Measurements from ENCODE around the gene ROPN1L. TPM values are rescaled to one million over a fixed set of nuclear protein-coding genes. Genes with fewer than 3 reads are reported as not detected.
"Not testable (repeated sequence)": the region's sequence is repeated elsewhere in the genome, so short reads cannot be mapped to it uniquely, and the experiment has no call there.

Gene ROPN1L
- total and polyA plus RNA-seq, 2 of the 4 experiments (the other 2 are of a cell fraction), result 0.34 to 0.36 TPM

GRCh38 chr5:10441083-10441991, at the start of gene ROPN1L (continued):
- TF ChIP-seq ELK1 (IDR thresholded peaks at IDR 0.05; ENCODE audit: borderline replicate concordance, low read depth, low read length), result no peak
- no peak for TF ChIP-seq CTCF (conservative IDR thresholded peaks at IDR 0.05; ENCODE audit: low read depth, low read length)

- peak; percentile 28 for DNase-seq
- H3K9me3 ChIP-seq (ENCODE audit: control insufficient read depth, insufficient read depth, low read length); H4K8ac ChIP-seq (ENCODE audit: low read depth in 2 of 2, low read length in 2 of 2); H2BK15ac ChIP-seq (ENCODE audit: low read depth, low read length); H3K23ac ChIP-seq (ENCODE audit: low read depth, low read length); H3K14ac ChIP-seq (replicated peaks; ENCODE audit: low read depth, low read length); H3K9ac ChIP-seq (ENCODE audit: low read depth, low read length); intact Hi-C loops (cut with micrococcal nuclease); H2BK5ac ChIP-seq (ENCODE audit: low read depth, low read length, poor library complexity, severe bottlenecking); in situ Hi-C loops (cut with MboI; ENCODE audit: low sequenced_read_pairs); H3K9me1 ChIP-seq (ENCODE audit: insufficient read depth, low read length); ATAC-seq (ENCODE audit: low read depth); H2AFZ ChIP-seq (replicated peaks; ENCODE audit: low read length, poor library complexity); H3K56ac ChIP-seq (ENCODE audit: extremely low read depth, insufficient read depth, low read length); H2AK9ac ChIP-seq (replicated peaks; ENCODE audit: low read depth, low read length, poor library complexity); H3K4ac ChIP-seq (ENCODE audit: low read depth, low read length); H3K4me1 ChIP-seq (ENCODE audit: control insufficient read depth, insufficient read depth, low read length); H4K5ac ChIP-seq (ENCODE audit: low read depth, low read length); CTCF ChIA-PET; H3K18ac ChIP-seq (ENCODE audit: low read depth, low read length); dilution Hi-C loops (cut with HindIII; ENCODE audit: low sequenced_read_pairs, unreplicated experiment); H2BK20ac ChIP-seq (ENCODE audit: low read depth, low read length); H3K4me2 ChIP-seq (ENCODE audit: low read depth, low read length); H3K27ac ChIP-seq (ENCODE audit: insufficient read depth, low read length); POLR2A ChIA-PET (ENCODE audit: unreplicated experiment); H3K27me3 ChIP-seq (ENCODE audit: control insufficient read depth, insufficient read depth, low read length); BruUV-seq (replicated peaks); H4K91ac ChIP-seq (ENCODE audit: insufficient read depth, low read depth, low read length); H2AK5ac ChIP-seq (ENCODE audit: low read depth, low read length); H2BK120ac ChIP-seq (ENCODE audit: low read depth, low read length); H3K4me3 ChIP-seq (ENCODE audit: insufficient read depth, low read depth, low read length): not testable (repeated sequence)
- peaks cover 24 to 51% of the 10 kb centered on the region in 2 experiments for H3K79me1 ChIP-seq (ENCODE audit: low read depth in 1 of 2, low read length in 2 of 2)
- H3K36me3 ChIP-seq (ENCODE audit: control insufficient read depth, insufficient read depth, low read length), result peaks cover 35% of the 10 kb centered on the region
- peaks cover 11% of the 10 kb centered on the region for H4K20me1 ChIP-seq (ENCODE audit: insufficient read depth, low read length)
- no CpG with 5 or more reads among the region's 6 CpGs for WGBS, 2 experiments (ENCODE audit: extremely low coverage in 2 of 2, insufficient read length in 1 of 2)
Measured at GRCh38 chr5:10392567-10393328, 48.9 kb upstream of the ROPN1L start.
